Erythroblast (primary cell): ENCODE results near the gene ELMO3.
A peak's percentile ranks its signal among the peaks of the same experiment; 100 is the strongest.

ENCODE experiments used
- DNase-seq, 2 experiments: peaks; one replicate each; lab custom pipeline; 2025; lab: John Stamatoyannopoulos, UW
- GATA1 ChIP-seq: IDR thresholded peaks from 2 replicates; pipeline ENCODE4 v1.6.1; 2011; ENCODE audit warnings: low read depth, mild to moderate bottlenecking, control low read depth, low read length, moderate library complexity
- POLR2A ChIP-seq: IDR thresholded peaks from 2 replicates; pipeline ENCODE4 v1.6.1; 2011; ENCODE audit warnings: mild to moderate bottlenecking, low read length

Gene ELMO3

GRCh38 chr16:67236563-67237395, 37.8 kb downstream of the ELMO3 start:
- peak; percentile 86 to 90 for DNase-seq
- TF ChIP-seq GATA1 = no peak
- TF ChIP-seq POLR2A = no peak

GRCh38 chr16:67237396-67238277, 38.7 kb downstream of the ELMO3 start:
- DNase-seq = no peak
- TF ChIP-seq GATA1 (no peak), POLR2A (no peak)

DNA sequence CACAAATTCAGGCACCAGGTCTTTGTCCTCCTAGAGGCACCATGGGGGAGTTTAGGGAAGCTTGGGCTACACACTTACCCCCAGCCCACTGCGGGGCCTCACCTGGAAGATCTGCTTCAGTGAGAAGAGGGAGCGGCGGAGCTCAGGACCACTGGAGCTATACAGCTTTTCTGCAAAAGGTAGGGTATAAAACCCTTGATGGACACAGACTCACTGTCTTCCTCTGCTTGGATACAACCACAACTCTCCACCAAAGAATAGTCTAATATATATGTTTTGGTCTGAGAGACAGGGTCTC, 39.3 kb downstream of the ELMO3 start:
- DNase-seq = no peak
- TF ChIP-seq GATA1 = no peak
- no peak for TF ChIP-seq POLR2A

DNA sequence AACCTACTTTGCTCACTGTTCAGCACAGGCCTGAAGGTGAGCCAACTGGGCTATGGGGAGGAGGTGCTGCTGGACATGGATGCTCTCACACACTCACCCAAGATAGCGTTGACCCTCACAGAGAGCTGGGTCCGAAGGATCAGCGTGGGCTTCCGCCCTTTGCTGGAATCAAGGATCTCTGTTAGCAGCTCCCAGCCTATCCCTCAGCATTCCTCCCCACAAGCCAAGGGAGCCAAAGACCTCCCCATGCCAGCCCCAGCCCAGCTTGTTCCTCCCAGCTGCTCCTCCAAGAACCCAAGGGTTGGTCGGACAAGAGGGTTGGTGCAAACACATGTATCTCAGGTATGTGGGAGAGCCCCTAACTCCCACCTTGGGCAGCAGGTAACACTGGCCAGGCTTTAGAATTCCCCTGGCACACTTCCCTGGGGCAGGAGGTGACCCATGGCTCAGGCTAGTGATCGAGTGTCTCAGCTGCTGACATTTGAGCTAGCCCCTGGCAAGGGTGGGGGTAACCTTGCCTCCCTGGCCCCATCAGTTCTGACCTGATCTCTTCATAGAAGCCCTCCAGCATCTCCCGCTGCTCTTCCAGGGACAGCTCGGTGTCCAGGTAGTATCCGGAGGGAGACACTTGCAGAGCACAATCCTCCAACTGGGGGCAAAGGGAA, 40.0 kb downstream of the ELMO3 start:
- TF ChIP-seq POLR2A (no peak), GATA1 (no peak)
- no peak for DNase-seq

DNA sequence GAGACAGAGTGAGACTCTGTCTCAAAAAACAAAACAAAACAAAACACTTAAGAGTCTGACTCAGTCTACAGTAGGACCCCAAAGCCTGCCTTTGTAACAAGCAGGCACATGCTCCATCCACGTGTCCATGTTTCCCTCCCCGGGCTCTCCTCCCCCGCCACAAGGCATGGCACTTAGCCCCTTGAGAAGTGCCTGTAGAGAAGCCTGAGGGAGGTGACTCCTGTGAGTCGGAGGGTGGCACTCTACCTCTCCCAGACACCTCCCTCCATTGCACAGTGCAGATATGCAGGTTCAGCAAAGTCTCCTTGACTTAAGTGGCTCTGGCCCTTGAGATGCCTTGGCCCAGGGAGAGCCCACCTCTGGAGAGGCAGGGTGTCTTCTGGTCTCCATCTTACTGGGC, 41.6 kb downstream of the ELMO3 start:
- peak; percentile 30 to 47 for DNase-seq
- no peak for TF ChIP-seq GATA1
- no peak for TF ChIP-seq POLR2A

GRCh38 chr16:67241008-67241900, 42.3 kb downstream of the ELMO3 start:
- DNase-seq = peak in 1 of 2 experiments; percentile 51
- TF ChIP-seq GATA1 = no peak
- TF ChIP-seq POLR2A = no peak

- DNase-seq = no peak
- TF ChIP-seq GATA1 = no peak
- TF ChIP-seq POLR2A = no peak
Measured at GRCh38 chr16:67242138-67242730, 43.3 kb downstream of the ELMO3 start.

DNA sequence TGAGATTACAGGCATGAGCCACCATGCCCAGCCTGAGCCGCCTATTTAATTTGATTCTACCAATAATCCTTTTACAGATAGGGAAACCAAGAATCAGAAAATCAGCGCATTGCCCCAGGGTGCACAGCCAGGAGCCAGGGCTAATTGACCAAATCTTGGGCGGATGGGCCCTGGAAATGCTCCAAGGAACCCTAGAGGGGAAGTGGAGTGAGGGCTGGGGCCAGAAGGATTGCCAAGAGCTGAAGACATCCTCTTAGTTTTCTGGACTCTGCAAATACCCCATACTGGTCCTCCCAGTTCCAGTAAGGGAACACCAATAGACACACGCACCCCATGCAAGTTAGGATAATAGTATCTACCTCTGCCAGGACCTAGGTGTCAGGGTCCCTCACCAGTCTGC, 44.5 kb downstream of the ELMO3 start:
- DNase-seq = no peak

GRCh38 chr16:67244387-67245185, 45.7 kb downstream of the ELMO3 start:
- DNase-seq = peak; percentile 33 to 63
- TF ChIP-seq POLR2A = no peak
- TF ChIP-seq GATA1 = no peak

More for the DNA sequence above, 44.5 kb downstream of the ELMO3 start:
- TF ChIP-seq POLR2A (no peak), GATA1 (no peak)

GRCh38 chr16:67245186-67245585, 46.3 kb downstream of the ELMO3 start:
- no peak for TF ChIP-seq POLR2A
- TF ChIP-seq GATA1 = no peak
- no peak for DNase-seq

- no peak for TF ChIP-seq GATA1
Measured at GRCh38 chr16:67245674-67246080, 46.7 kb downstream of the ELMO3 start.

More at GRCh38 chr16:67245674-67246080, 46.7 kb downstream of the ELMO3 start:
- DNase-seq = no peak
